OCI-LY7 (cell line): ENCODE results near the gene C20orf96. TPM values are rescaled to one million over a fixed set of nuclear protein-coding genes. Genes with fewer than 3 reads are reported as not detected.

ENCODE experiments used
- BruUV-seq: library from RNA; stranded (reverse); fragments of 400-500 nt; replicated peaks from 2 replicates; lab custom pipeline; 2021; lab: Mats Ljungman, UMichigan
- CTCF ChIA-PET: fragments of 300-600 bp; sonication (Branson Sonifier 250); formaldehyde crosslinking; loops from one replicate; lab custom pipeline; 2022; ENCODE audit warnings: antibody characterized with exemption; ENCODE audit not compliant: unreplicated experiment; lab: Charles Lee
- POLR2A ChIA-PET: fragments of 300-600 bp; sonication (Branson Sonifier 250); formaldehyde crosslinking; loops from one replicate; lab custom pipeline; 2022; ENCODE audit warnings: antibody characterized with exemption; lab: Charles Lee
- DNase-seq: peaks from one replicate; pipeline ENCODE4 v3.0.0-alpha.2; 2015; ENCODE audit warnings: low spot score
- H2AFZ ChIP-seq: fragments of 200-600 bp; sonication (generic), shearing (Covaris generic); 2 replicates; pipeline ENCODE4 v1.6.1; 2014; ENCODE audit warnings: mild to moderate bottlenecking, antibody characterized with exemption, low read length, moderate library complexity
- H3K27ac ChIP-seq: fragments of 200-600 bp; sonication (generic); 2 replicates; pipeline ENCODE4 v1.5.1; 2014; ENCODE audit warnings: mixed run types, low read depth, mild to moderate bottlenecking, moderate library complexity, low read length, inconsistent platforms; ENCODE audit not compliant: poor library complexity, severe bottlenecking
- H3K36me3 ChIP-seq: fragments of 200-600 bp; sonication (generic); 2 replicates; pipeline ENCODE4 v1.6.1; 2014; ENCODE audit warnings: mild to moderate bottlenecking, antibody characterized with exemption, low read length, moderate library complexity, mixed read lengths; ENCODE audit not compliant: insufficient read depth
- H3K4me1 ChIP-seq: fragments of 200-600 bp; sonication (generic); 2 replicates; pipeline ENCODE4 v1.5.1; 2014; ENCODE audit warnings: mild to moderate bottlenecking, low read length; ENCODE audit not compliant: insufficient read depth, poor library complexity, severe bottlenecking
- H3K4me2 ChIP-seq: fragments of 200-600 bp; sonication (generic); 2 replicates; pipeline ENCODE4 v1.6.1; 2014; ENCODE audit warnings: mild to moderate bottlenecking, low read length
- H3K4me3 ChIP-seq: fragments of 200-600 bp; sonication (generic); 2 replicates; pipeline ENCODE4 v1.5.1; 2014; ENCODE audit warnings: mild to moderate bottlenecking, low read depth, low read length; ENCODE audit not compliant: poor library complexity, severe bottlenecking
- H3K79me2 ChIP-seq: fragments of 200-600 bp; sonication (generic); 2 replicates; pipeline ENCODE4 v1.6.1; 2016; ENCODE audit warnings: low read depth, mild to moderate bottlenecking, low read length, moderate library complexity, mixed read lengths; ENCODE audit not compliant: insufficient read depth
- H3K9me2 ChIP-seq: fragments of 200-600 bp; sonication (generic); 2 replicates; pipeline ENCODE4 v1.6.1; 2016; ENCODE audit warnings: mild to moderate bottlenecking, low read length, mixed read lengths; ENCODE audit not compliant: insufficient read depth
- H3K9me3 ChIP-seq: fragments of 200-600 bp; sonication (generic); 2 replicates; pipeline ENCODE4 v1.6.1; 2014; ENCODE audit warnings: mild to moderate bottlenecking, mixed run types, low read length, mixed read lengths
- H4K20me1 ChIP-seq: fragments of 200-600 bp; sonication (generic); 2 replicates; pipeline ENCODE4 v1.6.1; 2014; ENCODE audit warnings: mild to moderate bottlenecking, antibody characterized with exemption, low read length, moderate library complexity, mixed read lengths; ENCODE audit not compliant: insufficient read depth
- CTCF ChIP-seq: fragments of 200-600 bp; sonication (generic); conservative IDR thresholded peaks from 2 replicates; pipeline ENCODE4 v1.5.1; 2014; ENCODE audit warnings: mild to moderate bottlenecking, antibody characterized with exemption, low read length, moderate library complexity, mixed read lengths
- EZH2phosphoT487 ChIP-seq: fragments of 200-600 bp; sonication (generic); IDR thresholded peaks from 2 replicates; pipeline ENCODE4 v1.6.1; 2018; ENCODE audit warnings: low read depth, borderline replicate concordance, mild to moderate bottlenecking, mixed run types, antibody characterized with exemption, low read length, moderate library complexity, mixed read lengths
- intact Hi-C: fragments of 100-400 bp; cut with micrococcal nuclease; formaldehyde crosslinking; loops from one replicate; pipeline ENCODE4 v1.10.0; 2022; ENCODE audit not compliant: unreplicated experiment
- total RNA-seq, 2 experiments: library from RNA; depleted of rRNA in 1 of 2; stranded (reverse); fragments of >200 nt in 1 of 2; shearing (Covaris generic) in 1 of 2; gene quantifications; 2 replicates each; pipeline ENCODE4 v1.2.3, GENCODE V29; 2014 to 2022

The C20orf96 gene
- total RNA-seq, 2 experiments from 2014 or later: 2.6 to 13.1 TPM

GRCh38 chr20:297925-298775 lies 7.6 kb upstream of the C20orf96 start:
- H3K79me2 ChIP-seq: peaks cover 34% of the 10 kb centered on the region
- ChIA-PET CTCF (interaction anchor here (0.7 kb wide), 1 partner anchor 10 kb away, joined by 4 read pairs; no protein-coding TSS in a partner anchor), POLR2A (interaction anchor here (0.5 to 2.4 kb wide), 4 partner anchors 12 to 82 kb away, joined by 3 to 10 read pairs (median 5); partner anchors contain the start of genes SOX12 and TRIB3)
- no TSS peak for BruUV-seq
- no peaks in the 10 kb centered on the region for H3K9me2 ChIP-seq
- peak overlapping the region; percentile 78 for H3K4me2 ChIP-seq
- H3K4me3 ChIP-seq: peak overlapping the region; percentile 80
- H2AFZ ChIP-seq: peak overlapping the region; percentile 75
- intact Hi-C loops: loop anchor here (1.0 kb wide), 1 partner anchor 27 kb away; the partner anchor contains the start of gene SOX12
- DNase-seq: peak; percentile 71
- H3K9me3 ChIP-seq: no peaks in the 10 kb centered on the region
- H3K4me1 ChIP-seq: peaks cover 31% of the 10 kb centered on the region
- TF ChIP-seq CTCF: no peak
- H3K36me3 ChIP-seq: peaks cover 16% of the 10 kb centered on the region
- H4K20me1 ChIP-seq: peaks cover 20% of the 10 kb centered on the region; the same call in 1 of the 2 replicates
- peak overlapping the region; percentile 70 for H3K27ac ChIP-seq

- POLR2A ChIA-PET: interaction anchor here (1.2 to 2.4 kb wide), 2 partner anchors 13 to 27 kb away, joined by 6 to 10 read pairs; partner anchors contain the start of gene SOX12
- peak within 1 kb of the TSS; percentile 75 for H2AFZ ChIP-seq
- H4K20me1 ChIP-seq: peaks cover 20% of the 10 kb centered on the region; the same call in 1 of the 2 replicates
- no peaks in the 10 kb centered on the region for H3K9me2 ChIP-seq
- peak within 1 kb of the TSS; percentile 78 for H3K4me2 ChIP-seq
- H3K27ac ChIP-seq: peak within 1 kb of the TSS; percentile 70
- peaks cover 16% of the 10 kb centered on the region for H3K36me3 ChIP-seq
- peaks cover 34% of the 10 kb centered on the region for H3K79me2 ChIP-seq
- peak; percentile 95 for DNase-seq
- TF ChIP-seq EZH2phosphoT487: no peak
- TF ChIP-seq CTCF: peak; percentile 23; the same call in 1 of the 2 replicates
- intact Hi-C loops: loop anchor here (1.0 kb wide), 1 partner anchor 28 kb away; the partner anchor contains the start of gene SOX12
- H3K4me1 ChIP-seq: peaks cover 31% of the 10 kb centered on the region
- peak within 1 kb of the TSS; percentile 80 for H3K4me3 ChIP-seq
- TSS peak; percentile 84 for BruUV-seq
- CTCF ChIA-PET: no interaction called here
- H3K9me3 ChIP-seq: no peaks in the 10 kb centered on the region
These were observed 6.8 kb upstream of the C20orf96 start, which contains the start of gene ZCCHC3 for GRCh38 chr20:297098-297924. ZCCHC3 (plus strand) TSS chr20:297570; CDS start chr20:297587, 17 bp downstream.
